Left lung (tissue), 10 donors: ENCODE measurements around the gene CPM. TPM values are rescaled to one million over a fixed set of nuclear protein-coding genes. Genes with fewer than 3 reads are reported as not detected.
A peak's percentile ranks its signal among the peaks of the same experiment; 100 is the strongest.

Source experiments
- ATAC-seq: fragments of 200-7000 bp; cut with Tn5 transposase; one replicate; pipeline ENCODE4 v1.9.1; 2020; ENCODE audit warnings: moderate library complexity
- DNase-seq, 4 donors: peaks; one replicate each; pipeline ENCODE4 v3.0.0-alpha.2; 2013 to 2020
- H3K27ac ChIP-seq, 2 donors: fragments of 200-600 bp; sonication (generic) in 1 of 2; one replicate each; pipeline versions ENCODE4 v1.5.0 to v1.8.0; 2020 to 2021
- H3K27me3 ChIP-seq, 2 donors: fragments of 200-600 bp; sonication (generic) in 1 of 2; one replicate each; pipeline versions ENCODE4 v1.5.0 to v1.8.0; 2020 to 2021
- H3K36me3 ChIP-seq, 2 donors: fragments of 200-600 bp; sonication (generic) in 1 of 2; one replicate each; pipeline versions ENCODE4 v1.5.0 to v1.8.0; 2020 to 2021
- H3K4me1 ChIP-seq, 2 donors: fragments of 200-600 bp; one replicate each; pipeline ENCODE4 v1.8.0; 2021
- H3K4me3 ChIP-seq, 2 donors: fragments of 200-600 bp; sonication (generic) in 1 of 2; one replicate each; pipeline versions ENCODE4 v1.5.0 to v1.8.0; 2020 to 2021; ENCODE audit warnings: mild to moderate bottlenecking in 1 of 2
- H3K9me3 ChIP-seq, 2 donors: fragments of 200-600 bp; sonication (generic) in 1 of 2; one replicate each; pipeline versions ENCODE4 v1.5.0 to v1.8.0; 2020 to 2021
- CTCF ChIP-seq, 2 donors: fragments of 200-600 bp; sonication (generic) in 1 of 2; IDR thresholded peaks; one replicate each; pipeline versions ENCODE4 v1.5.0 to v1.8.0; 2021; ENCODE audit warnings: antibody characterized with exemption in 2 of 2
- intact Hi-C, 2 donors: fragments of 100-400 bp; cut with DNase I; formaldehyde crosslinking; loops; one replicate each; pipeline versions ENCODE4 v1.11.2 to v1.14.2; 2022
- polyA plus RNA-seq, 6 donors: library from polyadenylated mRNA; unstranded; fragments of 120-200 nt; gene quantifications; one replicate each; pipeline ENCODE4 v1.2.1, GENCODE V29; 2013; ENCODE audit not compliant: insufficient read length in 6 of 6
- total RNA-seq, 2 donors: library from RNA; stranded (reverse); fragmentation: NEBNext Ultra II Directional; extraction: Animal tissue kit (Norgen Biotek cat#: 25700); gene quantifications; one replicate each; pipeline ENCODE4 v1.2.1, GENCODE V29; 2021
- donor health status: DM: no; HTN: yes; CAD: no.
- donor health status: DM: no; HTN: no; CAD: no.

The CPM gene
- total and polyA plus RNA-seq, 8 donors = 180 to 708 (median 336) TPM

GRCh38 chr12:68963856-68964745 is 31.1 kb upstream of the CPM start:
- DNase-seq = no peak
- Histone ChIP-seq H3K36me3 (no peaks in the 10 kb centered on the region), H3K9me3 (no peaks in the 10 kb centered on the region), H3K4me1 (peaks cover 0 to 30% of the 10 kb centered on the region in 2 donors), H3K27ac (peak overlapping the region; percentile 22 to 77), H3K27me3 (no peaks in the 10 kb centered on the region), H3K4me3 (no peak overlapping the region)
- ATAC-seq = no peak
- intact Hi-C loops = no loop called here
- no peak for TF ChIP-seq CTCF (IDR thresholded peaks at IDR 0.05)

GRCh38 chr12:68962877-68963855 is 30.2 kb upstream of the CPM start:
- intact Hi-C loops = no loop called here
- H3K27me3 ChIP-seq = no peaks in the 10 kb centered on the region
- H3K4me1 ChIP-seq = peaks cover 0 to 39% of the 10 kb centered on the region in 2 donors
- DNase-seq (peak in 1 of 4 donors; percentile 13), ATAC-seq (peak; percentile 66)
- peak overlapping the region; percentile 22 to 77 for H3K27ac ChIP-seq
- no peak for TF ChIP-seq CTCF (IDR thresholded peaks at IDR 0.05)
- no peaks in the 10 kb centered on the region for H3K9me3 ChIP-seq
- H3K4me3 ChIP-seq = no peak overlapping the region
- no peaks in the 10 kb centered on the region for H3K36me3 ChIP-seq

- Histone ChIP-seq H3K36me3 (no peaks in the 10 kb centered on the region), H3K27ac (peak overlapping the region in 1 of 2 donors; percentile 0), H3K4me3 (no peak overlapping the region), H3K9me3 (no peaks in the 10 kb centered on the region), H3K27me3 (no peaks in the 10 kb centered on the region), H3K4me1 (peaks cover 0 to 40% of the 10 kb centered on the region in 2 donors)
- ATAC-seq (no peak), DNase-seq (peak in 1 of 4 donors; percentile 13)
- TF ChIP-seq CTCF (IDR thresholded peaks at IDR 0.05) = no peak
- intact Hi-C loops = no loop called here
These were observed 27.0 kb upstream of the CPM start for GRCh38 chr12:68959891-68960464.

- intact Hi-C loops = no loop called here
- no peak overlapping the region for H3K27ac ChIP-seq
- H3K36me3 ChIP-seq = no peaks in the 10 kb centered on the region
- TF ChIP-seq CTCF (IDR thresholded peaks at IDR 0.05) = no peak
- H3K4me1 ChIP-seq = peaks cover 1 to 46% of the 10 kb centered on the region in 2 donors
- ATAC-seq (no peak), DNase-seq (no peak)
- no peak overlapping the region for H3K4me3 ChIP-seq
- H3K9me3 ChIP-seq = no peaks in the 10 kb centered on the region
- H3K27me3 ChIP-seq = no peaks in the 10 kb centered on the region
These were observed 26.3 kb upstream of the CPM start for GRCh38 chr12:68959143-68959858.
